RWPE1 (cell line): ENCODE data around the gene STAP2.
"Not testable (repeated sequence)": the region's sequence is repeated elsewhere in the genome, so short reads cannot be mapped to it uniquely, and the experiment has no call there.

ENCODE experiments used
- CTCF ChIA-PET: fragments of 350-600 bp; sonication (Branson Sonifier 250); formaldehyde crosslinking; extraction: SDS; loops from one replicate; lab custom pipeline; 2021; lab: Yijun Ruan, JAX
- POLR2A ChIA-PET: fragments of 400-600 bp; formaldehyde crosslinking; extraction: SDS; loops from one replicate; lab custom pipeline; 2020; ENCODE audit warnings: antibody characterized with exemption; ENCODE audit not compliant: low non-redundant PET; lab: Yijun Ruan, JAX
- DNase-seq: peaks from one replicate; pipeline ENCODE4 v3.0.0; 2012; ENCODE audit warnings: low spot score
- H3K27ac ChIP-seq: fragments of 450-650 bp; 2 replicates; pipeline ENCODE4 v1.5.1; 2017
- TF ChIP-seq, protein P1 (sequence below): fragments of 450-650 bp; conservative IDR thresholded peaks from 2 replicates; pipeline ENCODE4 v1.5.1; 2017; ENCODE audit warnings: low read depth, mild to moderate bottlenecking

Gene STAP2

DNA sequence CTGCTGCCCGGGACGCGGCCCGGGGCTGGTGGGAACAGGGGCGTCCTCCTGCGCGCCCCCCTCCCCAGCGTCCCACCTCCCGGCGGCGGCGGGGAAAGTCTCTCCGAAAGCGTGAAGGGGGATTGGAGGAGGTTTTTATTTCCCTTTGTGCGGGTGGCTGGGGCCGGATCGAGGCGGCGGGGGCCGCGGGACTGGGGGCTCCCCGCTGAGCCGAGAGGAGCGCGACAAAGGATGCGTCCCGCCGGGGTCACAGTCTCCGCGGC, 59.4 kb downstream of the STAP2 start:
- H3K27ac ChIP-seq: no peak overlapping the region
- DNase-seq: no peak
- ChIA-PET CTCF (interaction anchor here (0.6 to 0.7 kb wide), 2 partner anchors 34 to 850 kb away, joined by 4 to 5 read pairs; no protein-coding TSS in a partner anchor), POLR2A (no interaction called here)
- TF ChIP-seq, protein P1, sequence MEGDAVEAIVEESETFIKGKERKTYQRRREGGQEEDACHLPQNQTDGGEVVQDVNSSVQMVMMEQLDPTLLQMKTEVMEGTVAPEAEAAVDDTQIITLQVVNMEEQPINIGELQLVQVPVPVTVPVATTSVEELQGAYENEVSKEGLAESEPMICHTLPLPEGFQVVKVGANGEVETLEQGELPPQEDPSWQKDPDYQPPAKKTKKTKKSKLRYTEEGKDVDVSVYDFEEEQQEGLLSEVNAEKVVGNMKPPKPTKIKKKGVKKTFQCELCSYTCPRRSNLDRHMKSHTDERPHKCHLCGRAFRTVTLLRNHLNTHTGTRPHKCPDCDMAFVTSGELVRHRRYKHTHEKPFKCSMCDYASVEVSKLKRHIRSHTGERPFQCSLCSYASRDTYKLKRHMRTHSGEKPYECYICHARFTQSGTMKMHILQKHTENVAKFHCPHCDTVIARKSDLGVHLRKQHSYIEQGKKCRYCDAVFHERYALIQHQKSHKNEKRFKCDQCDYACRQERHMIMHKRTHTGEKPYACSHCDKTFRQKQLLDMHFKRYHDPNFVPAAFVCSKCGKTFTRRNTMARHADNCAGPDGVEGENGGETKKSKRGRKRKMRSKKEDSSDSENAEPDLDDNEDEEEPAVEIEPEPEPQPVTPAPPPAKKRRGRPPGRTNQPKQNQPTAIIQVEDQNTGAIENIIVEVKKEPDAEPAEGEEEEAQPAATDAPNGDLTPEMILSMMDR: no peak

DNA sequence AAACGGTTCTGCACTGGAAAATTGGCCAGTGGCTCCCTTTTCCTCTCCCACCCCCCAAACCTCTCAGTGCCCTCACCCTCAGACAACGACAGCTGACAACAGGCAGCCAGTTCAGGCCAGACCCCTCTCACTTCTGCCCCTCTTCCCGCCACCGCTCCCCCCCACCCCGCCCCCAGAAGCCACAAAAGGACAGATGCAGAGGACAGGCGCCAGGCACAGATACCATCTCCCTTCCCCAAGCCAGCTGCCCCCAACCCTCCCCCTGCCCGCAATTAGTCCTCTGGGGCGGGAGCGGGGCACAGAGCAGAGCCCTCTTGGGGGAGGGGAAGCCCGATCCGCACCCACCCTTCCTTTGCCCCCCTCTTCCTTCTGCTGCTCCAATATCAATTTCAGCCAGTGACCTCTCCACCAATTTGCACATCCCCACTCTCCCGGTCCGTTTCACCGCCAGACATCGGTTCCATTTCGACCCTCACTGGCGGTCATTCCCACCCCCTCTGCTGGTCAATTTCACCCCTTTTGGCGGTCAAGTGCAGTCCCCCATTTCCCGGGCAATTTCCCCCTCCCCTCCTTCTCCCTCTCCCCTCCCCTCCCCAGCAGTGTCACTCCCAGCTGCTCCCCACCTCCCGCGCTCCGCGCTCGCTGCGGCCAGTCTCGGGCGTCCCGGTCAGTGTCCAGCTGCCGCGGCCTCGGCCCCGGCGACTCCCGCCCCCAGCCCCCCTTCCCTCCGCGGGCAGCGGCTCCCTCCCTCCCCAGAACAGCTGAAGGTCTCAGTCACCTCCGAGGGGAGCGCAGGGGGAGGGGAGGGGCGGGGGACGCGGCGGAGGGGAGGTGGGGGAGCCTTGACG, 60.0 kb downstream of the STAP2 start, which contains the start of gene SHD:
SHD (plus strand) TSS at position 848 of the 848 bp plus-strand sequence. CDS start 798 bp downstream, outside the sequence.
- no peak for DNase-seq
- no peak within 1 kb of the TSS for H3K27ac ChIP-seq
- ChIA-PET POLR2A (no interaction called here), CTCF (interaction anchor here (0.7 to 0.9 kb wide), 2 partner anchors 14 to 33 kb away, joined by 3 to 5 read pairs; no protein-coding TSS in a partner anchor)
- TF ChIP-seq, protein P1: no peak

GRCh38 chr19:4278010-4278409, 60.6 kb downstream of the STAP2 start:
- CTCF ChIA-PET: interaction anchor here (0.9 kb wide), 1 partner anchor 13 kb away, joined by 3 read pairs; no protein-coding TSS in a partner anchor
- TF ChIP-seq, protein P1: no peak
- H3K27ac ChIP-seq: no peak overlapping the region
- POLR2A ChIA-PET: no interaction called here
- DNase-seq: no peak

DNA sequence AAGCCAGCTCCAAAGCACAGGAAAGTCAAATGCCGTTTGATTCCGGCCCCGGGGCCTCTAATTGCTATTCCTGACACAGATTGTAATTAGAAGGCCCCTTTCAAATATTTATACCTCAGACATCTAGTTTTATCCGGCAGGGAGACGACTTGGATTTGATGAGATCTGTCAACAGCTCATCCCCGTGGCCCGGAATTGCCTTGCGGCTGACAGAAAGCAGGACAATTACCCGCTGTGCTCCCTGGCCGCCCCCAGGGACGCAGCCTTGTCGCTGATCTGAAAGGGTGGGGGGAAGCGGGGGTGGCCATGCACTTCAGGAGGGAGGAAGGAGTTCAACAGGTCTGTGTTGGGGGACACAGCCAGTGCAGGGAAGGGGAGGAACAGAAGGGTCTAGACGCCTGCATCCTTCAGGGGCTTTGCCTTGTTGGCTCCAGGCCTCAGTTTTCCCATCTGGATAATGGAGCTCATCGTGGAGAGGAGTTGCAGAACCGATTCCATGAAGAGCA, 61.4 kb downstream of the STAP2 start:
- no peak overlapping the region for H3K27ac ChIP-seq
- ChIA-PET CTCF (no interaction called here), POLR2A (no interaction called here)
- DNase-seq: no peak
- TF ChIP-seq, protein P1: no peak

DNA sequence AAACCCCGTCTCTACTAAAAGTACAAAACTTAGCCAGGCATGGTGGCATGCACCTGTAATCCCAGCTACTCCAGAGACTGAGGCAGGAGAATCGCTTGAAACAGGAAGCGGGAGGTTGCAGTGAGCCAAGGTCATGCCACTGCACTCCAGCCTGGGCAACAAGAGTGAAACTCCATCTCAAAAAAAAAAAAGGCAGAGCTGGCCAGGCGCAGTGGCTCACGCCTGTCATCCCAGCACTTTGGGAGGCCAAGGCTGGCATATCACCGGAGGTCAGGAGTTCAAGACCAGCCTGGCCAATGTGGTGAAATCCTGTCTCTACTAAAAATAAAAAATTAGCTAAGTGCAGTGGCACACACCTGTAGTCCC, 64.3 kb downstream of the STAP2 start:
- not testable (repeated sequence) for H3K27ac ChIP-seq, DNase-seq
- ChIA-PET CTCF (interaction anchor here (0.7 kb wide), 1 partner anchor 49 kb away, joined by 3 read pairs; no protein-coding TSS in a partner anchor), POLR2A (interaction anchor here (0.6 kb wide), 1 partner anchor 67 kb away, joined by 5 read pairs; no protein-coding TSS in a partner anchor)
